ENCODE data around the gene MET.
"Not testable (repeated sequence)": the region's sequence is repeated elsewhere in the genome, so short reads cannot be mapped to it uniquely, and the experiment has no call there.

Gene MET

GRCh38 chr7:116698930-116699721, 27.1 kb downstream of the MET start:
- no peak for DNase-seq

DNA sequence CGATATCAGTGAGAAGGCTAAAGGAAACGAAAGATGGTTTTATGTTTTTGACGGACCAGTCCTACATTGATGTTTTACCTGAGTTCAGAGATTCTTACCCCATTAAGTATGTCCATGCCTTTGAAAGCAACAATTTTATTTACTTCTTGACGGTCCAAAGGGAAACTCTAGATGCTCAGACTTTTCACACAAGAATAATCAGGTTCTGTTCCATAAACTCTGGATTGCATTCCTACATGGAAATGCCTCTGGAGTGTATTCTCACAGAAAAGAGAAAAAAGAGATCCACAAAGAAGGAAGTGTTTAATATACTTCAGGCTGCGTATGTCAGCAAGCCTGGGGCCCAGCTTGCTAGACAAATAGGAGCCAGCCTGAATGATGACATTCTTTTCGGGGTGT, 27.7 kb downstream of the MET start:
- DNase-seq = no peak

GRCh38 chr7:116702046-116702785, 30.2 kb downstream of the MET start:
- DNase-seq = no peak

DNA sequence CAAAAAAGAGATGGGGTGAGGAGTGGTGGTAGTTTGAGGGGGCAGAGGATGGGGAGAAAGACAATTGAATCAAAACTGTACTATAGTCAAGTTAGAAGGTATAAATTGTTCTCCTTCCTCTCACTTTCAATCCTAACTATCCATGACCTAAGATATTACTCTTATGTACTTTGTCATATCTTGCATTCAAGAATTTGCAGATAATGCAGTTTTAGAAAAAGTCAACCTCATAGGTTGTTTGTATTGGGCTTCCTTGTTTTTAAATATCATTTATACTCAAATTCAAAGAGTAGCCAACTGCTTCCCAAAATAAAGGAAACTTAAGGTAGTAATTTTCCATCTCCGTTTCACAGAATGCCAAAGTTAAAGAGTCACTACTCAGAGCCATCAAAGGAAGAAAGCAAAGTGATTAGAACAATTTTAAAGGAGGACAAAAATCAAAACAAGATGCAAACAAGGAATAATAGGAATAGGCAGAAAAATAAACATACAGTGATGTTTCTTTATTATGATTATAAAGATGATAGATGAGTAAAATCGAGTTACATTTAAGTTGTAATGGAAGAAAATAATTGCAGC, 32.7 kb downstream of the MET start:
- DNase-seq = no peak

DNA sequence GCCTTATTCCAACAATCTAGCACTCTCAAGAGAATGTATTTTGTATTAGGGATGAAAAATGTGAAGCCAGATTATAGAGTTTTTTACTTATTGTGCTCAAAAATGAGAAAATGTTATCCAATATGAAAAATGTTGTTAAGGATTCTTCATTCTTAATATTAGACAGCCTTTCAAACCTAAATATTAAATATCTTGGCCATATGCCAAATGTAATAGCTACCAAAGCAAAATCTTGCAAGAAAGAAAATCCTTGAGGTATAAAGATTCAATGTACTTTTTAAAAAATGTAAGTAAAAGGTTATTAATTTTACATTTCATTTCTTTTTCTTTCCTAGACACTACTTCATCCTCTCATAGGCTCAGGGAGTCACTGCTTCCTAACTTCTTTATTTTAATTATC, 33.4 kb downstream of the MET start:
- no peak for DNase-seq

- no peak for DNase-seq
Observed at GRCh38 chr7:116706668-116707126, 34.7 kb downstream of the MET start.

DNA sequence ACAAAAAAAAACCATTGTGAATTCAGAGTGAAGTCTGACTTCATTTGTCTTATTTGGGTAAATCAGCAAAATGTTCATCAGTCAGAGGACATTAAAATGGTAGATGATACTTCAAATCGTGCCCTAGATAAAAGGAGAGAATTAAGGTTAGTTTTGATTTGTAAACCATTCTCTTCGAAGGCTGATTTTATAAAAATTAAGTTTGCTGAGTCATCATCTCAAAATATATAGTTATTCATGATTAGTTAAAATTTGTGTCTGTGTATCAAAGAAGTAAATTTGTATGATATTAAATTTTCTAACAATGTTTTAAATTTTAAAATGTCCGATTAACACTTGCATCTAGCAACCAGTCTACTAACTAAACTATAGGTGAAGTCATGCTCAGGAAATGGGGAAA, 35.3 kb downstream of the MET start:
- DNase-seq = no peak

GRCh38 chr7:116708248-116708647, 36.3 kb downstream of the MET start:
- DNase-seq = no peak

DNA sequence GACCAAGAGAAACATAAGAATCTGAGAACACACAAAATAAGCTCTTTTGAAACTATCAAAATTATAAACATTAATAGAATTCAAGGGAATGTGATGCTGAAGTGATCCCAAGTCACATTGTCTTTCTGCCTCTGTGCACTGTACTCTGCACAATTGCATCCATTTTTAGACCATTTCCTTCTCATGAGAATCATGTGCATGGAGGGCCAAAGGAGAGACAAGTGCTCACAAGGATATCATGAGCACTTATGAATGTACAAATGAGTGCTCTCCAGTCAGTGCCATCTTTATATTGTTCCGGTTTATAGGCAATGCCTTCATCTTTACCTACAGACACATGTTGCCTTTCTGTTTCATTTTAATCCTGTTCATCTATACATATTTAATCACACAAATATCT, 36.9 kb downstream of the MET start:
- no peak for DNase-seq

DNA sequence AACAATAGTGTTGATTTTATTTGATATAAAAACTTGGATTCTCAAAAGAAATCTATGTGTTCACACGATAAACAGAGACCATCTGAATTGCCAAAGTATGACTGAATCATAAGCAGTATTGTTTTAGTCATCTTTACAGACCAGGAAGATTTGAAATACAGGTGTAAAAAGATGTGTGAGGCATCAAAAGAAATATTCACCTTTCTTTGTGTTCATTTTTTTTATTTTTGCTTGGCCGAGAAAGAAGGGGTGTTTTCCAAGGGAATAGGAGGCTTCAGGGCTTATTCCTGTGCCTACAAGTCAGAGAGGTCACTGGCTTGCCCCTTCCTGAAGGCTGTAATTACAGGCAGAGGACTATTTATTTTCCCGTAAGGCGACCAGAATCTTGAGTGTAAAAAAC, 37.3 kb downstream of the MET start:
- no peak for DNase-seq

DNA sequence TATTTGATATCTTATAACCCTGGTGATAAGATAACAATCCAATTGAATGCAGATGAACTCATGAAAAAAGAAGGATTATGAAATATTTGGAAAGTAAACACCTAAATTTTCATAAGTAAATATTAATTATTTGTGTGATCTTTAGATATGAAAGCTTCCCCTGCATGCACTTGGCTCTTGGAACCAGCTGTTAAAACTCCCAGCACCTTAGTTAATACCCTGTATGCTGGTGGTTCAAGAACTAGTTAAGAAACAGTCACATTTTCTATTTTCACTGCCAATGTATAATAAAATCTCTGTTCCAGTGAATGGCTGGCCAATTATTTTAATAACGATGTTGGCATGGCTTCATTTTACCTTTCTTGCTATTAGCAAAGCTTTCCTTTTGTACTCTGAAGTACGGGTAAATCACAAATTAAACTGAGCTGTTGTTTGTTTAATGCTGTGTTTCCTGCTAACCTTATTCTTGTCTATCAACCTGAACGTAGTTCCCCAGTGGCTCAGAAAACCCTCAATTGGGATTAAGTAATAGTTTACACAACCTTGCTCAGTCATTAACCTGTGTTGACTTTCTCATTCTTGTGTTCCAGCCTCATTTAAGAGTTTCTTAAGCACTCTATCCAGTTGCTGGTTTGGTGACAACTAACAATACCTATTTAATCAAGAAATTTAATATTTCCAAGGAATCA, 38.9 kb downstream of the MET start:
- no peak for DNase-seq

DNA sequence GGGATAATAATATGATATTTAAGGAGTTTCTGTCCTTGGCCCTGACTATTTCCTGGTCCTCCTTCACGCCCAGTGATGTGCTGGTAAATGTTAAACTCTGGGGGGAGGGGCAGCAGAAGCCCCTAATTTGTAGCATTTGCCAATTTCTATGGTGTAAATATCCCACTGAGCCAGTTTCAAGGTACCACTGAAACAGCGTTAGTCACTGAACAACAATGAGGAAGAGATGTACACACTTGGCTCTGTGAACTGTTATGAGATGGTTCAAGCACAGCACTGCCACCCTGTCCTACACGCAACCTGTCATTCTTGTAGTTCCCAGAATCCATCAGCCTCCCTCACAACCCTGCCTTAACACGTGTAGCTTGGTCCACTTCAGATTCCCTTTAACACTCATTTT, 39.8 kb downstream of the MET start:
- no peak for DNase-seq

GRCh38 chr7:116713500-116713899, 41.5 kb downstream of the MET start:
- no peak for DNase-seq

DNA sequence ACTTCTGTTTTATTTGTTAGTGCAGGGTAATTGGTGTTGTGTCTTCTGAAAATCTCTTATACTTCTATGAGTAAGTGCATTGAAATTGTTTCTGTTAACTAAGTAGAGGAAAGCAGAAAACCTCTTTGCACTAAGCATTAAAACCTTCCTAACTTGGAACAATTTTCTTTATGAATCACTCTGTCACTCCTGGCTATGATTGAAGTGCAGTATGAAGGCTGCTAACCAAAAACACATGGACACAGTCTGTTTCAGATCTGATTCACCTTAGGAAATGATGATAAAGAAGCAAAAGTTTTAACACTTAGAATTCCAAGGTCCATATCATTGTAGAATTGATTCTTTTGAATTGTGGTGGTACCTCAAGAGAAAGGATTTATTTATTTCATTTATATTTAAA, 41.9 kb downstream of the MET start:
- no peak for DNase-seq

GRCh38 chr7:116715077-116715476, 43.1 kb downstream of the MET start:
- DNase-seq = no peak

GRCh38 chr7:116717137-116717536, 45.1 kb downstream of the MET start:
- DNase-seq = no peak

DNA sequence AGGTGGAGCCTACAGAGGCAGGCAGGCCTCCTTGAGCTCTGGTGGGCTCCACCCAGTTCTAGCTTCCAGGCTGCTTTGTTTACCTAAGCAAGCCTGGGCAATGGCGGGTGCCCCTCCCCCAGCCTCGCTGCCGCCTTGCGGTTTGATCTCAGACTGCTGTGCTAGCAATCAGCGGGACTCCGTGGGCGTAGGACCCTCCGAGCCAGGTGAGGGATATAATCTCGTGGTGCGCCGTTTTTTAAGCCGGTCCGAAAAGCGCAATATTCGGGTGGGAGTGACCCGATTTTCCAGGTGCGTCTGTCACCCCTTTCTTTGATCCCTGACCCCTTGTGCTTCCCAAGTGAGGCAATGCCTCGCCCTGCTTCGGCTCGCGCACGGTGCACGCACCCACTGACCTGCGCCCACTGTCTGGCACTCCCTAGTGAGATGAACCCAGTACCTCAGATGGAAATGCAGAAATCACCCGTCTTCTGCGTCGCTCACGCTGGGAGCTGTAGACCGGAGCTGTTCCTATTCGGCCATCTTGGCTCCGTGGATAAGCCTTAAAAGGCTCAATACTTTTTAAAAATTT, 52.0 kb downstream of the MET start:
- not testable (repeated sequence) for DNase-seq

DNA sequence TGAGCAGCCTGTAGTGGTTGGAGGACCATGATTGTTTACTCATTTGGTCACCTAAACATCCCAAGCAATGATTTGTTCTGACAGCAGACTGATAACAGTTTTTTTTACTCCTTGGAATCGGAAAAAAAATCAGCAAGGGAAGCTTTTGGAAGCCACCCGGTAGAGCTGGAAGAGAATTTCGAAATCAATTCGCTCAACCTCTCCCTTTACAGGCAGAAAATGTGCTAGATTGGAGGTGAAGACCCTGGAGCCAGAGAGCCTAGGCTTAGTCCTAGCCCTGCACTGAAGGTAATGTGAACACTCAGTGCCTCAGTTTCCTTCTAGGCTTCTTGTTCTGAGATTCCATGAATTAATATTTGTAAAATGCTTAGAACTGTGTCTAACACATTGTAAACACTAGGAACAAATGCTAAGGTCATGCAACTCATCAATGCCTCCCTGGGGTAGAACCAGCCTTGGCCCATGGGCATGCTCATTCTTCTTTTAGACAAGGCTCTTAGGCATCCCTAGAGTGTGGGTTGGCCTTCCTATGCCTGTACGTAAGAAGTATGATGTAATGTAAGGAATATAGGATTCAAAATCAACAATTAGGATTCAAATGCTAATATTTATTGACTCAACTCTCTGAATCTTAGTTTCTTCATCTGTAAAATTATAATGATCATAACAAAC, 52.7 kb downstream of the MET start:
- DNase-seq = no peak

DNA sequence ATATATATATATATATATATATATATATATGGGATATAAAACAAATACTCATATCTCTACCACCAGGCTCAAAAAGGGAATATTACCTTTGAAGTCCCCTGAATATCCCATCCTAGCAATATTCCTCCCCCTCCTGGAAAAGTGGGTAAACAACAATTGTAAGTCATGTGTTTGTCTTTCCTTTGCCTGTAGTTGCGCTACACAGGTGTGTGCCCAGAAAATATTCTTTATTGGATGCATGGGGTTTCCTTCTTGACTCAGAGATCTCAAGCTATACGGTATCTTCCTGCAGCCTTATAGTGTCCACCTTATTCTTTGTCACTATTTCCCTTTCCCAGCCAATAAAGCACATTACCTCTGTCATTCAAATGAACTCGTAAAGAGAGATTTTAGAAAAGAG, 54.2 kb downstream of the MET start:
- no peak for DNase-seq

- no peak for DNase-seq
Observed at GRCh38 chr7:116726713-116727431, 54.9 kb downstream of the MET start.

DNA sequence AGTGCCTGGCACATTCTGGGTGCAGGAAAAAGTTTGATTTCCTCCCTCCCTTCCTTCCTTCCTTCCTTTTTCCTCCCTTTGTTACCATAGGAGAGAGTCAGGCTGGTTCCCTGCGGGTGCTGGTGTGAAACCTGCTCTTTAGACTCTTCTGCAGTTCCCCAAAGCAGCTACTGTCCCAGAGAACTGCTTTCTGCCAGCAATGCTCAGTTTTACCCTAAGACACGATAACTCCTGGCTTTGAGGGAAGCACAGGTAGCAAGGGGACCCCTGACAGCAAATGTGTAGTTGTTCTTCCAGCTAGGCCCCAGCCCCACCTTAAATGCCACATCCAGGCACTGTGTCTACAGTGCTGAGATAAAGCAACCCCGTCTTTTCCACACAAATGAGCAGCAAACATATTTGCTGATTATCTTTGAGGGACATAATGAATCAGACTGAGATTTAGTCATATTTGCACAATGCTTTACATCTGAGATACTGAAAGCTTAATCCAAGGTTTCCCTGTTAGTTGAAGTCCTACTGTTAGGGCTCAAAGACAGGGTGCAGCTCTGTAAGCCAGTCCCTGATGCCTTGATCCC, 55.5 kb downstream of the MET start:
- no peak for DNase-seq

All from Kasumi-1 (cell line).